ENCODE results near the gene COL23A1. TPM values are rescaled to one million over a fixed set of nuclear protein-coding genes. Genes with fewer than 3 reads are reported as not detected.

COL23A1 gene
- total and polyA plus RNA-seq, 2 of the 8 experiments (the other 6 are each of a cell fraction or from before 2014, with no cell fraction given) = 3.1 to 4.7 TPM

DNA sequence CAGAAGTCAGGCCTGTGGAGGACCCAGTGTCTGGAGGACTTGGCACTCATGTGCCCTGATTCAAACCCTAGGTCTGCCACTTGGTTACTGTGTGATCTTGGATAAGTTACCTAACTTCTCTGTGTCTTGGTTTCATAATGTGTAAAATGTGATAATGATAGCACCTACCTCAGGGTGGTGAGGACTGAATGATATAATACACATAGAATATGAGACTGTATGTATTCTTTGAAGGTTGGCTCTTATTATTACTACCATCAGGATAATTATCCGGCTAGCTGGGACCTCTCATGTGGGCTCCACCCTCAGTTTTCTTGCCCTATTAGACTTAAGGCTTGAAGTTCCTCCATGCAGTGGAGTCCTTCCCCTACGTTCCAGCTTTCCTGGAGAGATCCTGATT, 172.2 kb downstream of the COL23A1 start (continued):
- TF ChIP-seq, protein P1, sequence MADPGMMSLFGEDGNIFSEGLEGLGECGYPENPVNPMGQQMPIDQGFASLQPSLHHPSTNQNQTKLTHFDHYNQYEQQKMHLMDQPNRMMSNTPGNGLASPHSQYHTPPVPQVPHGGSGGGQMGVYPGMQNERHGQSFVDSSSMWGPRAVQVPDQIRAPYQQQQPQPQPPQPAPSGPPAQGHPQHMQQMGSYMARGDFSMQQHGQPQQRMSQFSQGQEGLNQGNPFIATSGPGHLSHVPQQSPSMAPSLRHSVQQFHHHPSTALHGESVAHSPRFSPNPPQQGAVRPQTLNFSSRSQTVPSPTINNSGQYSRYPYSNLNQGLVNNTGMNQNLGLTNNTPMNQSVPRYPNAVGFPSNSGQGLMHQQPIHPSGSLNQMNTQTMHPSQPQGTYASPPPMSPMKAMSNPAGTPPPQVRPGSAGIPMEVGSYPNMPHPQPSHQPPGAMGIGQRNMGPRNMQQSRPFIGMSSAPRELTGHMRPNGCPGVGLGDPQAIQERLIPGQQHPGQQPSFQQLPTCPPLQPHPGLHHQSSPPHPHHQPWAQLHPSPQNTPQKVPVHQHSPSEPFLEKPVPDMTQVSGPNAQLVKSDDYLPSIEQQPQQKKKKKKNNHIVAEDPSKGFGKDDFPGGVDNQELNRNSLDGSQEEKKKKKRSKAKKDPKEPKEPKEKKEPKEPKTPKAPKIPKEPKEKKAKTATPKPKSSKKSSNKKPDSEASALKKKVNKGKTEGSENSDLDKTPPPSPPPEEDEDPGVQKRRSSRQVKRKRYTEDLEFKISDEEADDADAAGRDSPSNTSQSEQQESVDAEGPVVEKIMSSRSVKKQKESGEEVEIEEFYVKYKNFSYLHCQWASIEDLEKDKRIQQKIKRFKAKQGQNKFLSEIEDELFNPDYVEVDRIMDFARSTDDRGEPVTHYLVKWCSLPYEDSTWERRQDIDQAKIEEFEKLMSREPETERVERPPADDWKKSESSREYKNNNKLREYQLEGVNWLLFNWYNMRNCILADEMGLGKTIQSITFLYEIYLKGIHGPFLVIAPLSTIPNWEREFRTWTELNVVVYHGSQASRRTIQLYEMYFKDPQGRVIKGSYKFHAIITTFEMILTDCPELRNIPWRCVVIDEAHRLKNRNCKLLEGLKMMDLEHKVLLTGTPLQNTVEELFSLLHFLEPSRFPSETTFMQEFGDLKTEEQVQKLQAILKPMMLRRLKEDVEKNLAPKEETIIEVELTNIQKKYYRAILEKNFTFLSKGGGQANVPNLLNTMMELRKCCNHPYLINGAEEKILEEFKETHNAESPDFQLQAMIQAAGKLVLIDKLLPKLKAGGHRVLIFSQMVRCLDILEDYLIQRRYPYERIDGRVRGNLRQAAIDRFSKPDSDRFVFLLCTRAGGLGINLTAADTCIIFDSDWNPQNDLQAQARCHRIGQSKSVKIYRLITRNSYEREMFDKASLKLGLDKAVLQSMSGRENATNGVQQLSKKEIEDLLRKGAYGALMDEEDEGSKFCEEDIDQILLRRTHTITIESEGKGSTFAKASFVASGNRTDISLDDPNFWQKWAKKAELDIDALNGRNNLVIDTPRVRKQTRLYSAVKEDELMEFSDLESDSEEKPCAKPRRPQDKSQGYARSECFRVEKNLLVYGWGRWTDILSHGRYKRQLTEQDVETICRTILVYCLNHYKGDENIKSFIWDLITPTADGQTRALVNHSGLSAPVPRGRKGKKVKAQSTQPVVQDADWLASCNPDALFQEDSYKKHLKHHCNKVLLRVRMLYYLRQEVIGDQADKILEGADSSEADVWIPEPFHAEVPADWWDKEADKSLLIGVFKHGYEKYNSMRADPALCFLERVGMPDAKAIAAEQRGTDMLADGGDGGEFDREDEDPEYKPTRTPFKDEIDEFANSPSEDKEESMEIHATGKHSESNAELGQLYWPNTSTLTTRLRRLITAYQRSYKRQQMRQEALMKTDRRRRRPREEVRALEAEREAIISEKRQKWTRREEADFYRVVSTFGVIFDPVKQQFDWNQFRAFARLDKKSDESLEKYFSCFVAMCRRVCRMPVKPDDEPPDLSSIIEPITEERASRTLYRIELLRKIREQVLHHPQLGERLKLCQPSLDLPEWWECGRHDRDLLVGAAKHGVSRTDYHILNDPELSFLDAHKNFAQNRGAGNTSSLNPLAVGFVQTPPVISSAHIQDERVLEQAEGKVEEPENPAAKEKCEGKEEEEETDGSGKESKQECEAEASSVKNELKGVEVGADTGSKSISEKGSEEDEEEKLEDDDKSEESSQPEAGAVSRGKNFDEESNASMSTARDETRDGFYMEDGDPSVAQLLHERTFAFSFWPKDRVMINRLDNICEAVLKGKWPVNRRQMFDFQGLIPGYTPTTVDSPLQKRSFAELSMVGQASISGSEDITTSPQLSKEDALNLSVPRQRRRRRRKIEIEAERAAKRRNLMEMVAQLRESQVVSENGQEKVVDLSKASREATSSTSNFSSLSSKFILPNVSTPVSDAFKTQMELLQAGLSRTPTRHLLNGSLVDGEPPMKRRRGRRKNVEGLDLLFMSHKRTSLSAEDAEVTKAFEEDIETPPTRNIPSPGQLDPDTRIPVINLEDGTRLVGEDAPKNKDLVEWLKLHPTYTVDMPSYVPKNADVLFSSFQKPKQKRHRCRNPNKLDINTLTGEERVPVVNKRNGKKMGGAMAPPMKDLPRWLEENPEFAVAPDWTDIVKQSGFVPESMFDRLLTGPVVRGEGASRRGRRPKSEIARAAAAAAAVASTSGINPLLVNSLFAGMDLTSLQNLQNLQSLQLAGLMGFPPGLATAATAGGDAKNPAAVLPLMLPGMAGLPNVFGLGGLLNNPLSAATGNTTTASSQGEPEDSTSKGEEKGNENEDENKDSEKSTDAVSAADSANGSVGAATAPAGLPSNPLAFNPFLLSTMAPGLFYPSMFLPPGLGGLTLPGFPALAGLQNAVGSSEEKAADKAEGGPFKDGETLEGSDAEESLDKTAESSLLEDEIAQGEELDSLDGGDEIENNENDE (IDR thresholded peaks at IDR 0.05; ENCODE audit: insufficient replicate concordance, low read length) = no peak
- TF ChIP-seq RNF2 (IDR thresholded peaks at IDR 0.05; ENCODE audit: borderline replicate concordance, low read depth, low read length, missing control alignments, poor library complexity, severe bottlenecking) (no peak), SP2 (IDR thresholded peaks at IDR 0.05; ENCODE audit: low read length) (no peak), KDM5A (IDR thresholded peaks at IDR 0.05; ENCODE audit: low read length) (no peak), SP4 (IDR thresholded peaks at IDR 0.05; ENCODE audit: low read length) (no peak), ZNF274 (IDR thresholded peaks at IDR 0.05; ENCODE audit: borderline replicate concordance, extremely low read depth, low read length) (no peak), BRCA1 (IDR thresholded peaks at IDR 0.05; ENCODE audit: low read depth, low read length) (no peak), SAP30 (IDR thresholded peaks at IDR 0.05; ENCODE audit: insufficient read depth, insufficient replicate concordance, low read length) (no peak), TBP (IDR thresholded peaks at IDR 0.05; ENCODE audit: low read depth, low read length) (no peak), TEAD4 (IDR thresholded peaks at IDR 0.05; ENCODE audit: low read depth, low read length) (no peak)
- TF ChIP-seq, protein P2, sequence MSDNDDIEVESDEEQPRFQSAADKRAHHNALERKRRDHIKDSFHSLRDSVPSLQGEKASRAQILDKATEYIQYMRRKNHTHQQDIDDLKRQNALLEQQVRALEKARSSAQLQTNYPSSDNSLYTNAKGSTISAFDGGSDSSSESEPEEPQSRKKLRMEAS (IDR thresholded peaks at IDR 0.05) = no peak

Data from H1 (cell line).